ENCODE data around the gene CYP39A1. TPM values are rescaled to one million over a fixed set of nuclear protein-coding genes. Genes with fewer than 3 reads are reported as not detected.

CYP39A1 gene
- total RNA-seq, 2 donors from 2014 or later: 1.8 to 3.8 TPM

DNA sequence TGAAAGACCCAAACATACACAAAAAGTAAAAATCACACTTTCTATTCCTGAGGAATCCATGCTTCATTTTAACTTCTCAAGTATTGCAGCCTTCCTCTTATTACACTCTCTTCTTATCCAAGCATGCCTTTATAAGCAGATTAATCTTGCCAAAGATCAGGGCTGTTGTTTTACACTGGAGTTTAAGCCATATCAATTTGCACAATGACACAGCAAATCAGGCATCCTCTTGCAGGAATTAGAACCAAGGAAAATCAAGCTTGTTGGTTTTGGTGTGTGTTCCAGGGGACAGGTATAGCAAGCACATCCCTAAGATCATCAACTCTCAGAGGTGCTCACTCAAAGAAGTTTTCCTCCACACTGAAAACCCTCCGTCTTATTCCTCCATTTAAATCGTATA is 69.5 kb downstream of the CYP39A1 start:
- Mint-ChIP-seq H3K4me3 (no peak overlapping the region), H3K9me3 (no peaks in the 10 kb centered on the region), H3K27me3 (ENCODE audit: insufficient read depth) (no peaks in the 10 kb centered on the region), H3K36me3 (ENCODE audit: low read depth) (no peaks in the 10 kb centered on the region), H3K27ac (no peak overlapping the region), H3K4me1 (peaks cover 8% of the 10 kb centered on the region)
- no peak overlapping the region for H3K27ac ChIP-seq (ENCODE audit: low read depth, low read length)
- no peak for DNase-seq
- H3K27me3 ChIP-seq (ENCODE audit: control insufficient read depth, insufficient read depth, low read length, poor library complexity, severe bottlenecking): no peaks in the 10 kb centered on the region
- WGBS, 2 experiments (ENCODE audit: insufficient coverage in 1 of 2, insufficient read length in 1 of 2): 80 to 100% methylated on average over 1 to 2 of the region's 2 CpGs
- no peak overlapping the region for H3K9ac ChIP-seq (ENCODE audit: extremely low read depth, low read length, poor library complexity, severe bottlenecking)
- TF ChIP-seq, protein P1, sequence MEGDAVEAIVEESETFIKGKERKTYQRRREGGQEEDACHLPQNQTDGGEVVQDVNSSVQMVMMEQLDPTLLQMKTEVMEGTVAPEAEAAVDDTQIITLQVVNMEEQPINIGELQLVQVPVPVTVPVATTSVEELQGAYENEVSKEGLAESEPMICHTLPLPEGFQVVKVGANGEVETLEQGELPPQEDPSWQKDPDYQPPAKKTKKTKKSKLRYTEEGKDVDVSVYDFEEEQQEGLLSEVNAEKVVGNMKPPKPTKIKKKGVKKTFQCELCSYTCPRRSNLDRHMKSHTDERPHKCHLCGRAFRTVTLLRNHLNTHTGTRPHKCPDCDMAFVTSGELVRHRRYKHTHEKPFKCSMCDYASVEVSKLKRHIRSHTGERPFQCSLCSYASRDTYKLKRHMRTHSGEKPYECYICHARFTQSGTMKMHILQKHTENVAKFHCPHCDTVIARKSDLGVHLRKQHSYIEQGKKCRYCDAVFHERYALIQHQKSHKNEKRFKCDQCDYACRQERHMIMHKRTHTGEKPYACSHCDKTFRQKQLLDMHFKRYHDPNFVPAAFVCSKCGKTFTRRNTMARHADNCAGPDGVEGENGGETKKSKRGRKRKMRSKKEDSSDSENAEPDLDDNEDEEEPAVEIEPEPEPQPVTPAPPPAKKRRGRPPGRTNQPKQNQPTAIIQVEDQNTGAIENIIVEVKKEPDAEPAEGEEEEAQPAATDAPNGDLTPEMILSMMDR (conservative IDR thresholded peaks at IDR 0.05): no peak
- no peaks in the 10 kb centered on the region for H3K9me3 ChIP-seq (ENCODE audit: control insufficient read depth, low read length)
- no peaks in the 10 kb centered on the region for H3K36me3 ChIP-seq (ENCODE audit: control insufficient read depth, insufficient read depth, low read length)
- no peaks in the 10 kb centered on the region for H3K4me1 ChIP-seq (ENCODE audit: control insufficient read depth, insufficient read depth, low read length)
- H3K4me3 ChIP-seq (ENCODE audit: low read length): no peak overlapping the region

- H3K27ac Mint-ChIP-seq: no peak overlapping the region
- H3K4me1 Mint-ChIP-seq: peaks cover 8% of the 10 kb centered on the region
Measured at GRCh38 chr6:46581459-46582177, 71.0 kb downstream of the CYP39A1 start.

GRCh38 chr6:46575530-46575929 is 77.1 kb downstream of the CYP39A1 start:
- 92% methylated on average over 3 of the region's 3 CpGs; no CpG with 5 or more reads in 1 of the 2 experiments for WGBS, 2 experiments (ENCODE audit: insufficient coverage in 1 of 2, insufficient read length in 1 of 2)
- Histone ChIP-seq H3K4me3 (ENCODE audit: low read length) (no peak overlapping the region), H3K36me3 (ENCODE audit: control insufficient read depth, insufficient read depth, low read length) (no peaks in the 10 kb centered on the region), H3K27ac (ENCODE audit: low read depth, low read length) (no peak overlapping the region), H3K9ac (ENCODE audit: extremely low read depth, low read length, poor library complexity, severe bottlenecking) (no peak overlapping the region), H3K4me1 (ENCODE audit: control insufficient read depth, insufficient read depth, low read length) (no peaks in the 10 kb centered on the region), H3K27me3 (ENCODE audit: control insufficient read depth, insufficient read depth, low read length, poor library complexity, severe bottlenecking) (no peaks in the 10 kb centered on the region), H3K9me3 (ENCODE audit: control insufficient read depth, low read length) (peaks cover 5% of the 10 kb centered on the region)
- DNase-seq: no peak
- TF ChIP-seq, protein P1 (conservative IDR thresholded peaks at IDR 0.05): no peak
- Mint-ChIP-seq H3K27ac (no peak overlapping the region), H3K9me3 (peaks cover 6% of the 10 kb centered on the region), H3K36me3 (ENCODE audit: low read depth) (peaks cover 2% of the 10 kb centered on the region), H3K27me3 (ENCODE audit: insufficient read depth) (no peaks in the 10 kb centered on the region), H3K4me1 (no peaks in the 10 kb centered on the region), H3K4me3 (no peak overlapping the region)

More at GRCh38 chr6:46581459-46582177, 71.0 kb downstream of the CYP39A1 start:
- TF ChIP-seq, protein P1 (conservative IDR thresholded peaks at IDR 0.05): no peak
- no peaks in the 10 kb centered on the region for H3K36me3 Mint-ChIP-seq (ENCODE audit: low read depth)
- no peaks in the 10 kb centered on the region for H3K27me3 Mint-ChIP-seq (ENCODE audit: insufficient read depth)
- no peaks in the 10 kb centered on the region for H3K4me1 ChIP-seq (ENCODE audit: control insufficient read depth, insufficient read depth, low read length)
- no peaks in the 10 kb centered on the region for H3K9me3 ChIP-seq (ENCODE audit: control insufficient read depth, low read length)
- no peak for DNase-seq
- H3K9me3 Mint-ChIP-seq: no peaks in the 10 kb centered on the region
- no peak overlapping the region for H3K9ac ChIP-seq (ENCODE audit: extremely low read depth, low read length, poor library complexity, severe bottlenecking)
- H3K36me3 ChIP-seq (ENCODE audit: control insufficient read depth, insufficient read depth, low read length): no peaks in the 10 kb centered on the region
- no peak overlapping the region for H3K4me3 ChIP-seq (ENCODE audit: low read length)
- H3K27me3 ChIP-seq (ENCODE audit: control insufficient read depth, insufficient read depth, low read length, poor library complexity, severe bottlenecking): no peaks in the 10 kb centered on the region
- no peak overlapping the region for H3K27ac ChIP-seq (ENCODE audit: low read depth, low read length)
- H3K4me3 Mint-ChIP-seq: no peak overlapping the region

Measured in endodermal cell (in vitro differentiated cells).